Measurements from ENCODE around the gene MPST.
"Not testable (repeated sequence)": the region's sequence is repeated elsewhere in the genome, so short reads cannot be mapped to it uniquely, and the experiment has no call there.

Gene MPST

GRCh38 chr22:37070334-37070733 lies 50.8 kb downstream of the MPST start:
- TF ChIP-seq CTCF (conservative IDR thresholded peaks at IDR 0.05) = no peak
- no peak for TF ChIP-seq ZFX (IDR thresholded peaks at IDR 0.05)
- H3K27ac ChIP-seq = no peak overlapping the region

GRCh38 chr22:37070744-37071143 lies 51.2 kb downstream of the MPST start:
- no peak overlapping the region for H3K27ac ChIP-seq
- TF ChIP-seq CTCF (conservative IDR thresholded peaks at IDR 0.05) (no peak), ZFX (IDR thresholded peaks at IDR 0.05) (no peak)

DNA sequence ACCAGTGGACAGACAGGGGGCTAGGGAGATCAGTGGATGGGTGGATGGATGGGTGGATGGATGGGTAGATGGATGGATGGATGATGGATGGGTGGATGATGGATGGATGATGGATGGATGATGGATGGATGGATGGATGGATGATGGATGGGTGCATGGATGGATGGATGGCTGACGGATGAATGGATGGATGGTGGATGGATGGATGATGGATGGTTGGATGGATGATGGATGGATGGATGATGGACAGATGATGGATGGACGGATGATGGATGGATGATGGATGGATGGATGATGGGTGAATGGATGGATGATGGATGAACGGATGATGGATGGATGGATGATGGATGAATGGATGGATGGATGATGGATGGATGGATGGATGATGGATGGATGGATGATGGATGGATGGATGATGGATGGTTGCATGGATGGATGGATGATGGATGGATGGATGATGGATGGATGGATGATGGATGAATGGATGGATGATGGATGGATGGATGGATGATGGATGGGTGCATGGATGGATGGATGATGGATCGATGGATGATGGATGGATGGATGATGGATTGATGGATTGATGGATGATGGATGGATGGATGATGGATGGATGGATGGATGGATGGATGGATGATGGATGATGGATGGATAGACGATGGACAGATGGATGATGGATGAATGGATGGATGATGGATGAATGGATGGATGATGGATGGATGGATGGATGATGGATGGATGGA lies 52.5 kb downstream of the MPST start:
- not testable (repeated sequence) for H3K27ac ChIP-seq

GRCh38 chr22:37072673-37073072 lies 53.1 kb downstream of the MPST start:
- TF ChIP-seq ZFX (IDR thresholded peaks at IDR 0.05) (no peak), CTCF (conservative IDR thresholded peaks at IDR 0.05) (no peak)
- H3K27ac ChIP-seq = no peak overlapping the region

GRCh38 chr22:37074537-37074936 lies 55.0 kb downstream of the MPST start:
- H3K27ac ChIP-seq = no peak overlapping the region
- TF ChIP-seq CTCF (conservative IDR thresholded peaks at IDR 0.05) (no peak), ZFX (IDR thresholded peaks at IDR 0.05) (no peak)

- TF ChIP-seq CTCF (conservative IDR thresholded peaks at IDR 0.05) (no peak), ZFX (IDR thresholded peaks at IDR 0.05) (no peak)
- H3K27ac ChIP-seq = no peak overlapping the region
Measured at GRCh38 chr22:37075046-37075445, 55.5 kb downstream of the MPST start.

DNA sequence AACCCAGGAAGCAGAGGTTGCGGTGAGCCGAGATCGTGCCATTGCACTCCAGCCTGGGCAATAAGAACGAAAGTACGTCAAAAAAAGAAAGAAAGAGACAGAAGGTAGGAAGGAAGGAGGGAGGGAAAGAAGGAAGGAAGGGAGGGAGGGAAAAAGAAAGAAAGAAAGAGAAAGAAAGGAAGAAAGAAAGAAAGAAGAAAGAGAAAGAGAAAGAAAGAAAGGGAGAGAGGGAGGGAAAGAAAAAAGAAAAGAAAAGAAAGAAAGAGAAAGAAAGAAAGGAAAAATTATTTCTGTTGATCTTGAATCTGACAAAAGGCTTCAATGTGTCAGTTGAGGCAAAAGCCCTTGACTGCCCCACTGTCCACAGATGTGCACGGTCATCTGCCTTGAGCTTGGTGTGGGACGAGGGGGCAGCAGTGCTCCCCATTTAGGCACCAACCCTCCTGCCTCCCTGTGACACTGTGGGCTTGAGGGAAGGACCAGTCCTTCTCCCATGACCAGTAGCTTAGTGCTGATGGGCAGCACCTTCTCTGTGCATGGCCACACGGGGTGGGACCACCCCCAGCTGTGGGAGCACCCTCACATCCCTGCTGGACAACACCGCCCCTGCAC lies 56.4 kb downstream of the MPST start:
- H3K27ac ChIP-seq = no peak overlapping the region
- TF ChIP-seq ZFX (IDR thresholded peaks at IDR 0.05) = no peak
- no peak for TF ChIP-seq CTCF (conservative IDR thresholded peaks at IDR 0.05)
